ENCODE measurements around the gene ARSG. TPM values are rescaled to one million over a fixed set of nuclear protein-coding genes. Genes with fewer than 3 reads are reported as not detected.
"Not testable (repeated sequence)": the region's sequence is repeated elsewhere in the genome, so short reads cannot be mapped to it uniquely, and the experiment has no call there.

The ARSG gene
- polyA plus RNA-seq, 4 donors: 0.81 to 1.6 (median 1.3) TPM; not detected in 1

DNA sequence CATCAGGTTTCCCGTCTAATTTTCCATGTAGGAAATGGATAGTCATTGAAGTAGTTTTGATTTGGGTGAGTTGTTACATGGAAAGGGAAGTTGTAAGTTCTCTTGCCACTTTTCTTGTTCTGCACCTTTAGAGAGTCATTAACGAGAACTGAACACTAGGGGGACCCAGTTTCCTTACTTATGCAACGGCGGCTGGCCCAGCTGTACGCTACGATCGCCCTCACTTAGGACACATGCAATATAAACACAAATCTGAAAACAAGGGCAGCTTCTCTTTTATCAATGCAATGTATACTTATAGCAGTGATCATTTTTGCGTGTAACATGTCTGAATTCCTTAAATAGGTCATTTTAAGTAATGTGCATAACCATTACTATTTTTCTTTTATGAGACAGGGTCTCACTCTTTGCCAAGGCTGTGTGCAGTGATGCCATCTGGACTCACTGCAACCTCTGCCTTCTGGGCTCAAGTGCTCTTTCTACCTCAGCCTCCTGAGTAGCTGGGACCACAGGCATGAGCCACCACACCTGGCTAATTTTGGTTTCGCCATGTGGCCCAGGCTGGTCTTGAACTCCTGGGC is 28.1 kb upstream of the ARSG start:
- DNase-seq (peak; percentile 48 to 56), FAIRE-seq (peak; percentile 53)
- not testable (repeated sequence) for H3K27ac ChIP-seq (ENCODE audit: low read depth in 1 of 3, low read length in 2 of 3); H3K36me3 ChIP-seq (ENCODE audit: control insufficient read depth in 3 of 3, insufficient read depth in 2 of 3, low read depth in 1 of 3, low read length in 3 of 3); H3K4me3 ChIP-seq (ENCODE audit: low read depth in 1 of 3, low read length in 3 of 3); H3K27me3 ChIP-seq (ENCODE audit: control insufficient read depth in 3 of 3, insufficient read depth in 3 of 3, low read length in 3 of 3); H3K4me1 ChIP-seq (ENCODE audit: control insufficient read depth in 3 of 3, insufficient read depth in 2 of 3, low read depth in 1 of 3, low read length in 2 of 3); H3K9me3 ChIP-seq (ENCODE audit: control insufficient read depth in 2 of 2, insufficient read depth in 1 of 2, low read depth in 1 of 2, low read length in 1 of 2)
- WGBS, 3 donors: 10 to 12% (median 11%) methylated on average over 9 of the region's 9 CpGs

DNA sequence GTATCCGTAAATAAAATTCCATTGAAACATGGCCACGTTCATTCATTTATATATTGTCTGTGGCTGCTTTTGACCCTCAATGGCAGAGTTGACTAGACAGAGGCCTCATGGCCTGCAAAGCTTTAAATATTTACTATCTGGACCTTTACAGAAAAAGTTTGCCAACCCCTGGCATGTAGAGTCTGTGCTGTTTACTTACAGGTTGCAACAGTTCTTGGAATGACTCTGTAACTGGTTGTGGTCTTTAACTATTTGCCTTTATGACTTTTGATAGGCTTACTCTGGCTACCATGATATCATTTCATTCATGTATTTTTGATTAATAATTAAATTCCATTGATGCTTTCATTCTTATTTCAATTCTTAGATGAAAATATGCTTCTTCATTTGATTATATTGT is 25.5 kb upstream of the ARSG start:
- not testable (repeated sequence) for H3K27ac ChIP-seq (ENCODE audit: low read depth in 1 of 3, low read length in 2 of 3); FAIRE-seq; H3K27me3 ChIP-seq (ENCODE audit: control insufficient read depth in 3 of 3, insufficient read depth in 3 of 3, low read length in 3 of 3); DNase-seq; H3K36me3 ChIP-seq (ENCODE audit: control insufficient read depth in 3 of 3, insufficient read depth in 2 of 3, low read depth in 1 of 3, low read length in 3 of 3); H3K4me3 ChIP-seq (ENCODE audit: low read depth in 1 of 3, low read length in 3 of 3); H3K4me1 ChIP-seq (ENCODE audit: control insufficient read depth in 3 of 3, insufficient read depth in 2 of 3, low read depth in 1 of 3, low read length in 2 of 3); H3K9me3 ChIP-seq (ENCODE audit: control insufficient read depth in 2 of 2, insufficient read depth in 1 of 2, low read depth in 1 of 2, low read length in 1 of 2)
- WGBS, 3 donors: 86 to 97% (median 92%) methylated on average over 2 of the region's 2 CpGs

DNA sequence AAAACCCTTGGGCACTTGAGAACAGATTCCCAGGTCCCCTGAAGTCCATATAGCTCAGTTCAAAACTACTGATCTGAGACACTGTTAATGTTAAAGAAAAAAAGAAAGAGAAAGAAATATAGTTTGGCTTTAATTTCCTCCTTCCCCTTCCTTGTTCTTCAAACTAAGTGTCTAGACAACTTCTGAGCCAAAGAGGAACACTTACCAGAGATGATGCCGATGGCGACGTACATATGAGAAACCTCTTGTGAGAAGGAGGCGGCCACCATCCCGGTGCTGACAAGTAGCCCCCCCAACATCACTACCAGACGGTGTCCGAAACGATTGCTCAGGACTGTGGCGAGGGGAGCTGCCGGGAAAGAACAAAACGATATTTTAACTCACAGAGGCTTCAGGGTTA is 17.6 kb upstream of the ARSG start:
- no peak overlapping the region for H3K27ac ChIP-seq (ENCODE audit: low read depth in 1 of 3, low read length in 2 of 3)
- FAIRE-seq (no peak), DNase-seq (no peak)
- no peaks in the 10 kb centered on the region for H3K27me3 ChIP-seq (ENCODE audit: control insufficient read depth in 3 of 3, insufficient read depth in 3 of 3, low read length in 3 of 3)
- peaks cover 0 to 9% of the 10 kb centered on the region in 2 donors for H3K9me3 ChIP-seq (ENCODE audit: control insufficient read depth in 2 of 2, insufficient read depth in 1 of 2, low read depth in 1 of 2, low read length in 1 of 2)
- no peaks in the 10 kb centered on the region for H3K36me3 ChIP-seq (ENCODE audit: control insufficient read depth in 3 of 3, insufficient read depth in 2 of 3, low read depth in 1 of 3, low read length in 3 of 3)
- no peak overlapping the region for H3K4me3 ChIP-seq (ENCODE audit: low read depth in 1 of 3, low read length in 3 of 3)
- no peaks in the 10 kb centered on the region for H3K4me1 ChIP-seq (ENCODE audit: control insufficient read depth in 3 of 3, insufficient read depth in 2 of 3, low read depth in 1 of 3, low read length in 2 of 3)
- 82 to 92% (median 88%) methylated on average over 11 of the region's 11 CpGs for WGBS, 3 donors

DNA sequence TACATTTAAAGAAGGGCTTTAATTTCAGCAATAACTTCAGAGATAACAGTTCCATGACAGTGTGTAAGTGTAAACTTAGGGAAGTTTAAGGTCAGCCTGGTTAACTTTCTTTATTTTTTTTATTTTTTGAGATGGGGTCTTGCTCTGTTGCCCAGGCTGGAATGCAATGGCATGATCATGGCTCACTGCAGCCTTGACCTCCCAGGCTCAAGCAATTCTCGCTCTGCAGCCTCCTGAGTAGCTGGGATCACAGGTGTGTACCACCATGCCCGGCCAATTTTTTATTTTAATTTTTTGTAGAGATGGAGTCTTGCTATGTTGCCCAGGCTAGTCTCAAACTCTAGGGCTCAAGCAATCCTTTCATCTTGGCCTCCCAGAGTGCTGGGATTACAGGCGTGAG is 15.0 kb upstream of the ARSG start:
- not testable (repeated sequence) for H3K4me1 ChIP-seq (ENCODE audit: control insufficient read depth in 3 of 3, insufficient read depth in 2 of 3, low read depth in 1 of 3, low read length in 2 of 3); H3K36me3 ChIP-seq (ENCODE audit: control insufficient read depth in 3 of 3, insufficient read depth in 2 of 3, low read depth in 1 of 3, low read length in 3 of 3); H3K27me3 ChIP-seq (ENCODE audit: control insufficient read depth in 3 of 3, insufficient read depth in 3 of 3, low read length in 3 of 3); H3K27ac ChIP-seq (ENCODE audit: low read depth in 1 of 3, low read length in 2 of 3); FAIRE-seq; DNase-seq; H3K4me3 ChIP-seq (ENCODE audit: low read depth in 1 of 3, low read length in 3 of 3)
- peaks cover 0 to 11% of the 10 kb centered on the region in 2 donors for H3K9me3 ChIP-seq (ENCODE audit: control insufficient read depth in 2 of 2, insufficient read depth in 1 of 2, low read depth in 1 of 2, low read length in 1 of 2)
- WGBS, 3 donors: 95 to 99% (median 96%) methylated on average over 3 of the region's 3 CpGs

DNA sequence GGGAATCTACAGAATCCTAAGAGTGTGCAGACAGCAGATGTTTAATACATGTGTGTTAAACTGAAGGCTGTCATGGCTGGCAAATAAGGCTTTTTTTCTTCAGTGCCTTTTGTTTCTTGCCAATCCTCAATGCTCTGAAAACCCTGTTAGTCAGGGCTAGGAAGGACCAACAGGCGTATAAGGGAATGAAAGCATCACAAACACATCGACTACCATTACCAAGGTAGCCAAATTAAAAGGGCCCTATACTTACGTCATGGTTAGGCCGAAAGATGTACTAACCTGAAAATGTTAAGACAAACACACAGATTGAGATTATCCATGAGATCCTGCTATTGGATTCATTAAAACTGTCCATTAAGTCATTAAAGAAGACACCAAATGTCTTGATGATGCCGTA is 13.5 kb upstream of the ARSG start:
- H3K27ac ChIP-seq (ENCODE audit: low read depth in 1 of 3, low read length in 2 of 3): no peak overlapping the region
- DNase-seq (no peak), FAIRE-seq (no peak)
- WGBS, 3 donors: 96 to 98% (median 97%) methylated on average over 5 of the region's 5 CpGs
- no peak overlapping the region for H3K4me3 ChIP-seq (ENCODE audit: low read depth in 1 of 3, low read length in 3 of 3)
- H3K4me1 ChIP-seq (ENCODE audit: control insufficient read depth in 3 of 3, insufficient read depth in 2 of 3, low read depth in 1 of 3, low read length in 2 of 3): no peaks in the 10 kb centered on the region
- H3K27me3 ChIP-seq (ENCODE audit: control insufficient read depth in 3 of 3, insufficient read depth in 3 of 3, low read length in 3 of 3): no peaks in the 10 kb centered on the region
- H3K36me3 ChIP-seq (ENCODE audit: control insufficient read depth in 3 of 3, insufficient read depth in 2 of 3, low read depth in 1 of 3, low read length in 3 of 3): no peaks in the 10 kb centered on the region
- peaks cover 0 to 11% of the 10 kb centered on the region in 2 donors for H3K9me3 ChIP-seq (ENCODE audit: control insufficient read depth in 2 of 2, insufficient read depth in 1 of 2, low read depth in 1 of 2, low read length in 1 of 2)

DNA sequence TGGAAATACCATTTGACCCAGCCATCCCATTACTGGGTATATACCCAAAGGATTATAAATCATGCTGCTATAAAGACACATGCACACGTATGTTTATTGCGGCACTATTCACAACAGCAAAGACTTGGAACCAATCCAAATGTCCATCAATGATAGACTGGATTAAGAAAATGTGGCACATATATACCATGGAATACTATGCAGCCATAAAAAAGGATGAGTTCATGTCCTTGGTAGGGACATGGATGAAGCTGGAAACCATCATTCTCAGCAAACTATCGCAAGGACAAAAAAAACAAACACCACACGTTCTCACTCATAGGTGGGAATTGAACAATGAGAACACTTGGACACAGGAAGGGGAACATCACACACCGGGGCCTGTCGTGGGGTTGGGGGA is 9.3 kb upstream of the ARSG start:
- peaks cover 0 to 11% of the 10 kb centered on the region in 2 donors for H3K9me3 ChIP-seq (ENCODE audit: control insufficient read depth in 2 of 2, insufficient read depth in 1 of 2, low read depth in 1 of 2, low read length in 1 of 2)
- H3K27ac ChIP-seq (ENCODE audit: low read depth in 1 of 3, low read length in 2 of 3); H3K27me3 ChIP-seq (ENCODE audit: control insufficient read depth in 3 of 3, insufficient read depth in 3 of 3, low read length in 3 of 3); DNase-seq; H3K4me3 ChIP-seq (ENCODE audit: low read depth in 1 of 3, low read length in 3 of 3); FAIRE-seq; H3K36me3 ChIP-seq (ENCODE audit: control insufficient read depth in 3 of 3, insufficient read depth in 2 of 3, low read depth in 1 of 3, low read length in 3 of 3); H3K4me1 ChIP-seq (ENCODE audit: control insufficient read depth in 3 of 3, insufficient read depth in 2 of 3, low read depth in 1 of 3, low read length in 2 of 3): not testable (repeated sequence)
- 82 to 98% (median 85%) methylated on average over 2 to 4 of the region's 6 CpGs for WGBS, 3 donors

- Histone ChIP-seq H3K4me3 (ENCODE audit: low read depth in 1 of 3, low read length in 3 of 3) (no peak overlapping the region), H3K36me3 (ENCODE audit: control insufficient read depth in 3 of 3, insufficient read depth in 2 of 3, low read depth in 1 of 3, low read length in 3 of 3) (no peaks in the 10 kb centered on the region), H3K27me3 (ENCODE audit: control insufficient read depth in 3 of 3, insufficient read depth in 3 of 3, low read length in 3 of 3) (peaks cover 0 to 46% (median 9%) of the 10 kb centered on the region in 3 donors), H3K4me1 (ENCODE audit: control insufficient read depth in 3 of 3, insufficient read depth in 2 of 3, low read depth in 1 of 3, low read length in 2 of 3) (peaks cover 0 to 4% (median 0%) of the 10 kb centered on the region in 3 donors), H3K9me3 (ENCODE audit: control insufficient read depth in 2 of 2, insufficient read depth in 1 of 2, low read depth in 1 of 2, low read length in 1 of 2) (no peaks in the 10 kb centered on the region), H3K27ac (ENCODE audit: low read depth in 1 of 3, low read length in 2 of 3) (no peak overlapping the region)
- no peak for FAIRE-seq
- 73 to 82% (median 80%) methylated on average over 5 of the region's 5 CpGs for WGBS, 3 donors
- no peak for DNase-seq
Observed at GRCh38 chr17:68288375-68288774, 2.9 kb upstream of the ARSG start.

DNA sequence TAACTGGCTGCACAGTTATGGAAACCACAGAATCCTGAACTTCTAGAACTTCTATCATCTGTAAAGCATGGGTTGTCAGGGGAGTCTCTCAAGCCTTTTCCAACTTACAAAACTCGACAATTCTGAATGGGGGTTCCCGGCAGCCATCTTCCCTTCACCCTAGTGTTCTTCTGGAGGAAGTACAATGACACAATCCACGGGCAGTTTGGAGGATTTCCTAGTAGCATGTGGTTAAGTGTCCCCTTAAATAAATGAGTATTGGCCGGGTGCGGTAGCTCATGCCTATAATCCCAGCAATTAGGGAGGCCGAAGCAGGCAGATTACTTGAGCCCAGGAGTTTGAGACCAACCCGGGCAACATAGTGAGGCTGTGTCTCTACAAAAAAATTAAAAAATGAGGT is 2.5 kb upstream of the ARSG start:
- 62 to 70% (median 66%) methylated on average over 7 of the region's 7 CpGs for WGBS, 3 donors
- Histone ChIP-seq H3K27ac (ENCODE audit: low read depth in 1 of 3, low read length in 2 of 3) (no peak overlapping the region), H3K4me3 (ENCODE audit: low read depth in 1 of 3, low read length in 3 of 3) (no peak overlapping the region), H3K36me3 (ENCODE audit: control insufficient read depth in 3 of 3, insufficient read depth in 2 of 3, low read depth in 1 of 3, low read length in 3 of 3) (no peaks in the 10 kb centered on the region), H3K9me3 (ENCODE audit: control insufficient read depth in 2 of 2, insufficient read depth in 1 of 2, low read depth in 1 of 2, low read length in 1 of 2) (no peaks in the 10 kb centered on the region), H3K4me1 (ENCODE audit: control insufficient read depth in 3 of 3, insufficient read depth in 2 of 3, low read depth in 1 of 3, low read length in 2 of 3) (peaks cover 0 to 4% (median 0%) of the 10 kb centered on the region in 3 donors), H3K27me3 (ENCODE audit: control insufficient read depth in 3 of 3, insufficient read depth in 3 of 3, low read length in 3 of 3) (peaks cover 0 to 50% (median 9%) of the 10 kb centered on the region in 3 donors)
- FAIRE-seq: no peak
- DNase-seq: no peak

DNA sequence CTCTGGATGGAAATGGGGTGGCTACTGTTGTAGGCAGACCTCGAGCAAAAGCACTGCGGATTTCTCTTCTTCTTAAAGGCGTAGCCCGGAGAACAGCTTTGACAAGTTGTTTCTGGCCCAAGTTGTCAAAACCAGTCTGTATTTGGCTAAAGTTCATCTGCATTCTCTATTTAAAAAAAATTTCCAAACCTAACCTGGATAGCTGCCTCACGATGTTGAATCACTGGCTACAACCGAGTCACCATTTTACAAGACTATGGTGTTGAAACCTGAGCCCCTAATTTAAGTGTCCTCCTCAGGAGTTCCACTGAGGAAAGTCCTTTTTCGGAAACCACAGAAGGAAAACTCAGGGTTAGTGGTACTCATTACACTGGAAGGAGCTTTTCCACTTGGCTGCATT is 1.8 kb upstream of the ARSG start:
- 64 to 69% (median 67%) methylated on average over 7 of the region's 7 CpGs for WGBS, 3 donors
- Histone ChIP-seq H3K4me3 (ENCODE audit: low read depth in 1 of 3, low read length in 3 of 3) (no peak overlapping the region), H3K27ac (ENCODE audit: low read depth in 1 of 3, low read length in 2 of 3) (no peak overlapping the region)

More for the DNA sequence above, 1.8 kb upstream of the ARSG start:
- peaks cover 0 to 4% (median 0%) of the 10 kb centered on the region in 3 donors for H3K4me1 ChIP-seq (ENCODE audit: control insufficient read depth in 3 of 3, insufficient read depth in 2 of 3, low read depth in 1 of 3, low read length in 2 of 3)
- H3K27me3 ChIP-seq (ENCODE audit: control insufficient read depth in 3 of 3, insufficient read depth in 3 of 3, low read length in 3 of 3): peaks cover 0 to 56% (median 9%) of the 10 kb centered on the region in 3 donors
- no peaks in the 10 kb centered on the region for H3K9me3 ChIP-seq (ENCODE audit: control insufficient read depth in 2 of 2, insufficient read depth in 1 of 2, low read depth in 1 of 2, low read length in 1 of 2)
- no peaks in the 10 kb centered on the region for H3K36me3 ChIP-seq (ENCODE audit: control insufficient read depth in 3 of 3, insufficient read depth in 2 of 3, low read depth in 1 of 3, low read length in 3 of 3)
- DNase-seq (no peak), FAIRE-seq (no peak)

Data from small intestine (tissue), 7 donors.